Left ventricle myocardium superior (tissue), 1 donor: ENCODE results near the gene BSDC1. TPM values are rescaled to one million over a fixed set of nuclear protein-coding genes. Genes with fewer than 3 reads are reported as not detected.
A peak's percentile ranks its signal among the peaks of the same experiment; 100 is the strongest.
"Not testable (repeated sequence)": the region's sequence is repeated elsewhere in the genome, so short reads cannot be mapped to it uniquely, and the experiment has no call there.

Source experiments
- ATAC-seq: fragments of 200-7000 bp; cut with Tn5 transposase; one replicate; pipeline ENCODE4 v1.9.1; 2020; ENCODE audit warnings: mild to moderate bottlenecking, moderate library complexity
- DNase-seq: peaks from one replicate; pipeline ENCODE4 v3.0.0-alpha.2; 2020
- intact Hi-C: fragments of 100-400 bp; cut with micrococcal nuclease; formaldehyde crosslinking; loops from one replicate; pipeline ENCODE4 v1.11.0; 2022
- long read RNA-seq: library from polyadenylated mRNA; unstranded; transcript quantifications from one replicate; pipeline ENCODE4 v2.0.0, GENCODE V29; 2021
- total RNA-seq: library from RNA; stranded (reverse); fragmentation: NEBNext Ultra II Directional; extraction: Animal tissue kit (Norgen Biotek cat#: 25700); gene quantifications from one replicate; pipeline ENCODE4 v1.2.1, GENCODE V29; 2021
- donor health status: DM: no; HTN: yes; CAD: no; lungs with severe emphysema.

Gene BSDC1, protein sequence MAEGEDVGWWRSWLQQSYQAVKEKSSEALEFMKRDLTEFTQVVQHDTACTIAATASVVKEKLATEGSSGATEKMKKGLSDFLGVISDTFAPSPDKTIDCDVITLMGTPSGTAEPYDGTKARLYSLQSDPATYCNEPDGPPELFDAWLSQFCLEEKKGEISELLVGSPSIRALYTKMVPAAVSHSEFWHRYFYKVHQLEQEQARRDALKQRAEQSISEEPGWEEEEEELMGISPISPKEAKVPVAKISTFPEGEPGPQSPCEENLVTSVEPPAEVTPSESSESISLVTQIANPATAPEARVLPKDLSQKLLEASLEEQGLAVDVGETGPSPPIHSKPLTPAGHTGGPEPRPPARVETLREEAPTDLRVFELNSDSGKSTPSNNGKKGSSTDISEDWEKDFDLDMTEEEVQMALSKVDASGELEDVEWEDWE
- total RNA-seq: 40.5 TPM
- long read RNA-seq, transcript BSDC1-206 (11 exons, 2,846 nt): major isoform, 24 of 64 reads
- long read RNA-seq, partial matches to known transcripts: 15 of 64 reads
- long read RNA-seq, other reads (novel, unspliced or antisense): 18 of 64 reads

DNA sequence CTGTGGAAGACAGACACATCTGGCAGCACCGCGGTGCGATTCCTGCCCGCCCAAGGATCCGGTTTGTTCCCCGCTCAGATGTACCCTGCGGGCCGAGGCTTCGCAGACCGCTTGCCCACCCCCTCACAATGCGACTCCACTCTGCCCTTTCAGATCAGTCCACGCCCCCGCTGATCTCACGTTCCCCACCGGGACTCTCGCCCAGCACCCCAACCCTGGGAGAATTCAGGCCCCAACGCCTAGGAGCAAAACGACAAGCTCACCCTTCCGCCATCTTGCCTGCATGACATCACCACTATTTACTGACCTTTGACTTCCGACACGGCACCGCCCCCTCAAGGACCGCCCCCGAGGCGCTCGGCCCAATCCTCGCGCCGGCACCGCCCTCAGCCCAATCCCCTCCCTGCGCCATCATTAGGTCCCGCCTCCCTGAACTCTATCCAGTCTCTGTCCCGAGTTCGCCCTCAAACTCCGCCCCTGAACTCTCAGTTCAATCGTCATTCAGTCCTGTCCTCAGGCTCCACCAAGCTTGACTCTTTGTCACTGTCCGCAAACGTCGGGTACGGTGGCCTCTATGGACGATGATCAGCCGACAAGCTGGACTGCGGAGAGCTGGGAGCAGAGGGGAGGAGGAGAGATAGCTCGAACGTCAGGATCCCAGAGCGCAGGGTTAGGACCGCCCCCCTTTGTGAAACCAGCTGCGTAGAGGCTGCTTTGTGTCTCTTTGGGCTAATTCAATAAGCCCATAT lies at the start of gene BSDC1:
TSS of gene BSDC1 (minus strand) at position 301 of the 749 bp plus-strand sequence. CDS start at position 274, 27 bp downstream.
- ATAC-seq: peak; percentile 98
- peak; percentile 97 for DNase-seq
- intact Hi-C loops: no loop called here

- intact Hi-C loops, ATAC-seq, DNase-seq: not testable (repeated sequence)
These were observed 47.2 kb upstream of the BSDC1 start for GRCh38 chr1:32441467-32441866.

DNA sequence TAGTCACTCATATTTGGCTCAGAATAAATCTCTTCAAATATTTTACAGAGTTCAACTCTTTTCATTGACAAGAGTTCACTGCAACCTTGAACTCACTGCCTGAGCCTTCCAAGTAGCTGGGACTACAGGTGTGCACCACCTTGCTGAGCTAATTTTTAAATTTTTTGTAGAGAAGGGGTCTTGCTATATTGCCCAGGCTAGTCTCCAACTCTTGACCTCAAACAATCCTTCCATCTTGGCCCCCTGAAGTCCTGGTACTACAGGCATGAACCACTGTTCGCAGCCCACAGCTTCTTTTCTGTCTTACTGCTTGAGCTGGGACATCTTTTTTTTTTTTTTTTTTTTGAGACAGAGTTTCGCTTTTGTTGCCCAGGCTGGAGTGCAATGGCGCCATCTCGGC lies 44.5 kb upstream of the BSDC1 start:
- ATAC-seq, intact Hi-C loops, DNase-seq: not testable (repeated sequence)

DNA sequence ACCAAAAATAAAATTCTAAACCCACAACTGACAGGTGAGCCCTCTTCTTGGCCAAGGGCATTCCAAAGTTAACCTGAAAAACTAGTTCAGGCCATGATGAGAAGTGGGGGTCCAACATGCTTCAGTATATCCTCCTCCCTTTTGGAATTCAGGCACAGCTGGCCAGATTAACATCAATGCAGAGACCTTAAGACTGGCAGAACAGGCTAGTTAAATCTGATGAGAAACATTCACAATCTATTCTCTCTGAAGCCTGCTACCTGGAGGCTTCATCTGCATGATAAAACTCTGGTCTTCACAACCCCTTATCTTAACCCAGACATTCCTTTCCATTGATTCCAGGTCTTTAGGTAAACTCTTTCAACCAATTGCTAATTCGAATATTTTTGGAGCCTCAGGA lies 43.9 kb upstream of the BSDC1 start:
- ATAC-seq (no peak), DNase-seq (no peak)
- intact Hi-C loops: no loop called here

- intact Hi-C loops: no loop called here
- no peak for DNase-seq
- no peak for ATAC-seq
These were observed 37.6 kb upstream of the BSDC1 start for GRCh38 chr1:32431736-32432400.

DNA sequence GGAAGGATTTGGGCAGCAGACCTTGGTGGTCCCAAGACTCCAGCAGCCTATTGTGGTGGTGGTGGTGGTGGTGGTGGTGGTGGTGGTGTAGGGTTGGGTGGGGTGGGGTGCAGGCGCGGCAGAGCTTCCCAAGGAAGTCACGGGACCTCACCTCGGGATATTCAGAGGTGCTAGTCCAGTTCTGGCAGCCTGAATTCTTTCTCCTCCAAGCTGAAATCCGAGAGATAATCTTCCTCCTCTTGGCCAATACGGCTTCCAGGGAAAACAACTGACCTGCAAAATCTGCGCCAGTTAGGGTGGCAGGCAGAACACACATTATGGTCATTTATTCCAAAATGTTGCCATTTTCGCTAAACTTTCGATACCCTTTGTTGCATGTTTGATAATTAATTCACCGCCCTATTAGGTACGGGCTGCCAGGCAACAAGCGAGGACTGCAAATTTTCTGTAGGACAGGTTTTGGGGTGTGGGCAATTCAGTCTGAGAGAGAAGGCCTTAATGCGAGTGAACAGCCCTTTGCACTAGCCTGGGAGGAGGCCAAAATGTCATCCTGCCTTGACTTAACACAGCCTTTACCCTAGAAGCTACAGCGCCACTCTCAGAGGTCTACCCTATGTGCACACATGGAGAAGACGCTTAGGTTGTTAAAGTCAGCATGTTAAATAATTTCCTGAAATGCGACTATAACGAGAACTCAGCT lies 33.2 kb upstream of the BSDC1 start:
- no peak for ATAC-seq
- intact Hi-C loops: no loop called here
- DNase-seq: no peak

DNA sequence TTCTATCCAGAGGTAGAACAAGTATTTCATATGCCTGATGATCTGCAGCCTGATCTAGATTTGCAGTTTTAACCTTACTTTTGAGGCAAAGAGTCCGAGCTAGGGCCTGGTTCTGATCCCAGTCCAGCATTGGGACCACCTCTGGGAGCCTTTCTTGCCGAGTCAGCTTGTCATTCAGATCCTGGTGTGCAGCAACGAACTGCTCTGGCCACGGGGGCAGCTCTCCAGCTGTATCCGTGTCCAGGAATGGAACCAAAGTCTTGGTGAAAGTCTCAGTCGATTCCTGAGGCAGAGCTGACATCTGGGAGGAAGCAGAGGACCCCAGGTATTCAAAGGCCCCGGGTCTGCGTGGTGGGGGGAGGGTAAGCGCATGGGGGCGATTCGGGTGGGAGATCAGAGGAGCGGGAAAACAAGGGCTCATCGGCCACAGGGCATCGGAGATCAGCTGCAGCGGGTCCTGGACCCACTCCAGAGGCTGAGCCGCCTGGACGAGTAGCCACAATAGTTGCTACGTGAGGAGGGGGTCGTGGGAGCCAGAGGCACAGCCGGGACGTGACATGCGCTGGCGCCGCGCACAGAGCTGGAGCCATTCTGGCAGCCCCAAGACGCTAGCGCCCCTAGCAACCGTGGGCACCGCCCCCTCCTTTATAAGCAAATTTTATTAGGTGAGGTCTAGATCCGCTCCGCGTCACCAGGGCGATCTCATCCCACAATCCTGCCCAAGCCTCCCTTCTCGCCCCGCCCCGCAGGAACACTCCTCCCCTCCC lies 32.4 kb upstream of the BSDC1 start:
- intact Hi-C loops: no loop called here
- DNase-seq (peak; percentile 35), ATAC-seq (peak; percentile 39)

DNA sequence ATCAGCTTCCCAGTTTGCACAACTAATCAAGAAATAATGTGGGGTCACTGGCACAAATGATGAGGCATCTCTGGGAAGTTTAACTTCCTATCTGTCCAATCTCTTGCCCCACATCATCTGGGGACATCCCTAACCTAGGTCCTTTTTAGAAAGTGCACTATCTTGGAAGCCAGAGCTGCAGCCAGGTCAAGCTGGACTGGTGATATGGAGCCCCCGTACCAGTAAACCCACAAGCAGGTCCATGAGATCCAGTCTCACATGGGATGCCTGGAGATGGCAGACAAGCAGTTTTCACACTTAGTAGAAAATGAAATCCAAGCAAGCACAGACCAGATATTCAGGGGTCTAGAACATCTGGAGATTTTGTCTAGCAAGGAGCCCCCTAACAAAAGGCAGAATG lies 27.5 kb upstream of the BSDC1 start:
- intact Hi-C loops: no loop called here
- no peak for DNase-seq
- no peak for ATAC-seq

- ATAC-seq (no peak), DNase-seq (no peak)
- intact Hi-C loops: no loop called here
These were observed 20.1 kb upstream of the BSDC1 start for GRCh38 chr1:32414186-32414886.

DNA sequence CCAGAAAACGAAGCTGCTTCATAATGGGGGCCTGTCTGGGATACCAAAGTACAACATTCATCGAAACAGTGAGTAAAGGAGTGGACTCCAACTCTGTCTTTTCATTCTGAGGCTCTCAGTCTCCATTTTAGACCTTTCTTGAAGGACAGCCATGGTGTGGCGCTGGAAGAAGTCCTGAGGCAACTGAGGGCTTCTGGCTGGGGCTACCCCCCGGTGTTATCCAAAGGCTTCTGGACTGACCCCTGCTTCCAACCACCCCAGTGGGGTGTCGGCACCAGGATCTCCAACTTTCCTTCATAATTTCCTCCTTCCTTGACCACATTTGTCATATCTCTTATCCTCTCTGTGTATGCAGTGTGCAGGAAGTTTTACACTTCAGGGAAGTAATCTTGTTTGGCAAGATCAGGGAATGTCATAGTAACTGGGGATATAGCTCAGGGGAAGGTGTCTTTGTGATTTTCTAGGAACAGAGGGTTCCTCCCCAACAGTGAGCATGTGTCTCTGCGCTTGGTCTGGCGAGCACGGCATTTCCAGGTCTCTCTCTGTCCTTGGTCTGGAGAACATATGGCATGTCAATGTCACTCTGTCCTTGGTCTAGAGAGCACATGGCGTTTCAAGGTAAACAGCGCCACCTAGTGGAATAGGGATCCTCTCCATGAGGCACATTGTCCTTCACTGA lies 19.4 kb upstream of the BSDC1 start:
- ATAC-seq (peak; percentile 73), DNase-seq (peak; percentile 35)
- intact Hi-C loops: no loop called here

- DNase-seq (no peak), ATAC-seq (no peak)
- intact Hi-C loops: no loop called here
These were observed 17.0 kb upstream of the BSDC1 start for GRCh38 chr1:32411261-32411660.

DNA sequence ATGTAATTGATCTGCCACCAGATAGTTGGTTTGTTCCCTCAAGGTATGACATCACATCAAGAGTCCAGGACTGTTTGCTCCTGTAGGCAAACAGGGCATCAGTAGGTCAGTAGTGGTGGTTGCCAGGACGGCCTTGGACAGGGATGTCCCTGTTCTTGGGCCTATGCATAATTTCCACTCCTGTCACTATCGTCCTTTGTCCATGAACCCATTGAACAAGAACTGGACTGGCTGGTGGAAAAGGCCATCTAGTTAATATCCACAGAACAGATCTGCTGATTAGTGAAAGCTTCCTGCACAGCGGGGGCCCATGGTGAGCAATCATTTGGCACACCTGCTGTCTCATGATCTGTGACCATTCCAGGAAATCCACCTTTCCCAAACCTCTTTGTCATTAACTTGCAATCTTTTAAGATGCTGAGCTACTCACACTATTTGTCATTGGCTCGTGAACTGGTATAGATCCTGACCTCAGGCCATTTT lies 12.4 kb upstream of the BSDC1 start:
- intact Hi-C loops: no loop called here
- ATAC-seq: no peak

GRCh38 chr1:32405672-32406467 lies 11.6 kb upstream of the BSDC1 start:
- intact Hi-C loops: no loop called here
- ATAC-seq: no peak
- DNase-seq: no peak

More for the DNA sequence above, 12.4 kb upstream of the BSDC1 start:
- DNase-seq: no peak

DNA sequence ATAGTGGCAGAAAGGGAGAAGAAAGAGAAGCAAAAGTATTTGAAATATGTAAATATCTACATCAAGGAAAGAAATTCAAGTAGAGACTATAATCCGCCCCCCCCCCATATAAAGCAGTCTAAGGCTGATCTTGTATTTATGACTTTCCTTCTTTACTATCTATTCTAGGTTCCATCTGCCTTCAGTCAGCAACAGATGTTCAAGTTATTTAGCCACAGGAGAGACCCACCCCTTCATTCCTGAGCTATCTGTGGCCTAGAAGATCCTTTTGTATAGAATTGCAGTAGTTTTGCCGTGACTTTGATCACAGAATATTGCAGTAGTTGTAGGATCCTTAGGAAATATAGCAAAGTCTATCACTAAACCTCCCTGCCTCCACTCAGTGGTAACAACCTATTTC lies 10.7 kb upstream of the BSDC1 start:
- intact Hi-C loops: no loop called here
- ATAC-seq (no peak), DNase-seq (no peak)

DNA sequence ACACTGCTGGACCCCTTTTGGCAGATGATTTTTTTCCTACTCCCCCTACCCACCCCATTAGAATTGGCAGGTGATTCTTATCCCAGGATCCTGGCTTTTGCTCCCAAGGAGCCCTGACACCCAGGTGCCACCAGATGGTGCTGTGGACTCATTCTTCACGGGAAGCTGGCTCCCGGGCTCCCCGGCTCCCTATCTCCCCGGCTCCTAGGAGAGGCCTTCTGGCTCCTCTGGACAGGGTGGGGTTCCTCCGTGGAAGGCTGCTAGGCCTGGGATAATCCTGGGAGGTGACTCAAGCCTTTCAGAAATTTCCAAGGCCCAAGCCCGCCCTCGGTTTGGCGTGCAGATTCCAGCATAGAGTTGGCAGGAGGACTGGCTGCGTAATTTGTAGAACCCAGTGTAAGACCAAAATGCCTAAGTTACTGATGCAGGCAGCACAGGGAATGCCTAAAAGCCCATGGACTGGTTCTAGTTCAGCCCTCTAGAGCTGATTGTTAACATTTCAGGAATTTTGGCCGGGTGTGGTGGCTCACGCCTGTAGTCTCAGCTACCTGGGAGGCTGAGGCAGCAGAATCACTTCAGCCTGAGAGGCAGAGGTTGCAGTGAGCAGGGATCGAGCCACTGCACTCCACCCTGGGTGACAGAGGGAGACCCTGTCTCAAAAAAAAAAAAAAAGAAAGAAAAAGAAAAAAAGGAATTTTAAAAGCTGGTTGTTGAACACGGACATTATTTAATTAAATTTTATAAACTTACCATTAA lies 6.8 kb upstream of the BSDC1 start:
- DNase-seq (peak; percentile 91), ATAC-seq (peak; percentile 98)
- intact Hi-C loops: no loop called here

DNA sequence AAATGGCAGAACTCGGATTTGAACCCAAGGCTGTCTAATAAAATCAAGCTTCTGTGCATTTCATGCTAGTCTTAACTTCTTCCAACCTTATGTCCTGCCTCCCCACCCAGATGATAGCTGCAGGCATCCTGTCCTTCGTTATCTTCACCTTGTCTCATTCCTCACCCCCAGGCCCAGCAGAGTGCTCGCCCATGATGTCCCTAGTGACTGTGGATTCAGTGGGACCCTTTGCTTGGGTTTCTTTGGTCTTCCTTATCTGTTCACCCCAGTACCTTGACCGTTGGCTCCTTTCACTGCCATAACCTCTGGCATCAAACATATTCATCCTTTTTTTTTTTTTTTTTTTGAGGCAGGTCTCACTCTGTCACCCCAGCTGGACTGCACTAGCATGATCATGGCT lies 5.6 kb upstream of the BSDC1 start:
- DNase-seq (no peak), ATAC-seq (no peak)
- intact Hi-C loops: no loop called here
